GM12878 (cell line): ENCODE results near the gene FAM131B. TPM values are rescaled to one million over a fixed set of nuclear protein-coding genes. Genes with fewer than 3 reads are reported as not detected.

Source experiments
- ATAC-seq: fragments of 200-7000 bp; cut with Tn5 transposase; 3 replicates; pipeline ENCODE4 v1.9.1; 2020; ENCODE audit warnings: mild to moderate bottlenecking, moderate library complexity
- BruUV-seq: library from RNA; stranded (reverse); fragments of 400-500 nt; replicated peaks from 2 replicates; lab custom pipeline; 2021; lab: Mats Ljungman, UMichigan
- CTCF ChIA-PET: fragments of 300-600 bp; sonication (Branson Sonifier 250); formaldehyde crosslinking; extraction: SDS; loops from one replicate; lab custom pipeline; 2021; ENCODE audit warnings: inconsistent platforms; lab: Yijun Ruan, JAX
- POLR2A ChIA-PET: fragments of 350-600 bp; formaldehyde crosslinking; extraction: SDS; loops from one replicate; lab custom pipeline; 2021; ENCODE audit warnings: inconsistent platforms; lab: Charles Lee
- RAD21 ChIA-PET: fragments of 300-600 bp; sonication (Branson Sonifier 250); formaldehyde crosslinking; loops from one replicate; lab custom pipeline; 2023; ENCODE audit warnings: antibody characterized with exemption; ENCODE audit not compliant: unreplicated experiment; lab: Charles Lee
- SMC1A ChIA-PET: fragments of 300-600 bp; sonication (Branson Sonifier 250); formaldehyde crosslinking; loops from one replicate; lab custom pipeline; 2023; ENCODE audit not compliant: unreplicated experiment, uncharacterized antibody; lab: Charles Lee
- DNase-seq: peaks from one replicate; pipeline ENCODE4 v3.0.0-alpha.2; 2011; ENCODE audit warnings: low read depth, low spot score
- FAIRE-seq: peaks from 3 replicates; lab custom pipeline; 2011; peaks lifted over from hg19 to GRCh38; lab: Jason Lieb, UNC
- H2AFZ ChIP-seq: 2 replicates; pipeline ENCODE4 v1.6.0; 2011; ENCODE audit warnings: low read depth, low read length, control low read depth; ENCODE audit not compliant: control insufficient read depth
- H3K27ac ChIP-seq: 2 replicates; pipeline ENCODE4 v1.5.1; 2011; ENCODE audit warnings: control low read depth; ENCODE audit not compliant: control insufficient read depth, insufficient read depth
- H3K27me3 ChIP-seq, 2 experiments: replicated peaks in 1 of 2; 2 replicates each; pipeline versions ENCODE4 v1.6.0 to v1.6.1; 2011; ENCODE audit warnings: low read length in 1 of 2; ENCODE audit not compliant: control insufficient read depth in 2 of 2, insufficient read depth in 2 of 2
- H3K36me3 ChIP-seq, 2 experiments: 2 replicates each; pipeline ENCODE4 v1.5.1; 2011; ENCODE audit warnings: low read length in 1 of 2; ENCODE audit not compliant: control insufficient read depth in 2 of 2, insufficient read depth in 2 of 2
- H3K4me1 ChIP-seq: 2 replicates; pipeline ENCODE4 v1.6.1; 2011; ENCODE audit warnings: mild to moderate bottlenecking, low read length, moderate library complexity, mixed read lengths; ENCODE audit not compliant: control insufficient read depth, insufficient read depth
- H3K4me2 ChIP-seq: 2 replicates; pipeline ENCODE4 v1.6.0; 2011; ENCODE audit warnings: control low read depth; ENCODE audit not compliant: control insufficient read depth, insufficient read depth
- H3K4me3 ChIP-seq: fragments of 200-600 bp; sonication (generic); 2 replicates; pipeline ENCODE4 v1.5.1; 2016
- H3K79me2 ChIP-seq: 2 replicates; pipeline ENCODE4 v1.6.0; 2011; ENCODE audit warnings: low read length; ENCODE audit not compliant: control insufficient read depth, insufficient read depth
- H3K9ac ChIP-seq: 2 replicates; pipeline ENCODE4 v1.8.0; 2011; ENCODE audit warnings: low read length, control low read depth, mixed read lengths; ENCODE audit not compliant: control insufficient read depth, insufficient read depth
- H3K9me3 ChIP-seq: replicated peaks from 3 replicates; pipeline ENCODE4 v1.5.1; 2011; ENCODE audit warnings: mild to moderate bottlenecking, low read length; ENCODE audit not compliant: control insufficient read depth, insufficient read depth
- H4K20me1 ChIP-seq: 2 replicates; pipeline ENCODE4 v1.6.0; 2011; ENCODE audit not compliant: control insufficient read depth, insufficient read depth
- BCL3 ChIP-seq: IDR thresholded peaks from 2 replicates; pipeline ENCODE4 v1.6.1; 2011; ENCODE audit warnings: borderline replicate concordance, low read depth, mild to moderate bottlenecking, moderate library complexity, low read length; ENCODE audit not compliant: insufficient read depth, poor library complexity, severe bottlenecking
- CHD1 ChIP-seq: IDR thresholded peaks from 2 replicates; pipeline ENCODE4 v1.6.1; 2012; ENCODE audit warnings: low read depth, low read length, improper control_type of control experiment
- E2F4 ChIP-seq: IDR thresholded peaks from 2 replicates; pipeline ENCODE4 v1.6.1; 2012; ENCODE audit warnings: low read depth, low read length, improper control_type of control experiment
- IRF3 ChIP-seq: fragments of 450-650 bp; IDR thresholded peaks from 2 replicates; pipeline ENCODE4 v1.6.1; 2014; ENCODE audit warnings: mild to moderate bottlenecking
- KAT2A ChIP-seq: conservative IDR thresholded peaks from 2 replicates; pipeline ENCODE4 v1.6.1; 2011; ENCODE audit warnings: low read depth, low read length; ENCODE audit not compliant: control insufficient read depth
- PKNOX1 ChIP-seq: fragments of 450-650 bp; IDR thresholded peaks from 2 replicates; pipeline ENCODE4 v1.6.1; 2016; ENCODE audit warnings: mild to moderate bottlenecking
- POU2F2 ChIP-seq: IDR thresholded peaks from 3 replicates; pipeline ENCODE4 v1.6.1; 2011; ENCODE audit warnings: low read depth, mild to moderate bottlenecking, low read length, borderline replicate concordance
- REST ChIP-seq: IDR thresholded peaks from 2 replicates; pipeline ENCODE4 v1.6.1; 2012; ENCODE audit warnings: mild to moderate bottlenecking, low read depth, low read length
- SKIL ChIP-seq: fragments of 450-650 bp; IDR thresholded peaks from 2 replicates; pipeline ENCODE4 v1.6.1; 2017; ENCODE audit warnings: mild to moderate bottlenecking, low read depth, inconsistent platforms; ENCODE audit not compliant: poor library complexity, severe bottlenecking
- SRF ChIP-seq, 2 experiments: IDR thresholded peaks; 2 replicates each; pipeline ENCODE4 v1.6.1; 2011; ENCODE audit warnings: low read depth in 2 of 2, low read length in 2 of 2, mild to moderate bottlenecking in 1 of 2, moderate library complexity in 1 of 2
- STAT1 ChIP-seq: fragments of 450-650 bp; conservative IDR thresholded peaks from 2 replicates; pipeline ENCODE4 v1.6.1; 2014; ENCODE audit warnings: antibody characterized with exemption, mild to moderate bottlenecking
- ZNF274 ChIP-seq: IDR thresholded peaks from one replicate; pipeline ENCODE4 v1.8.0; 2011; ENCODE audit not compliant: insufficient read length, insufficient read depth
- ZNF622 ChIP-seq: fragments of 450-650 bp; IDR thresholded peaks from 2 replicates; pipeline ENCODE4 v1.6.1; 2017; ENCODE audit warnings: mild to moderate bottlenecking, inconsistent platforms
- ZSCAN29 ChIP-seq: fragments of 450-650 bp; IDR thresholded peaks from 2 replicates; pipeline ENCODE4 v1.6.1; 2017; ENCODE audit warnings: mild to moderate bottlenecking, moderate library complexity
- WGBS: methylation state at CpG from one replicate; pipeline ENCODE4 v1.1.6; 2016; ENCODE audit warnings: low lambda C conversion rate; ENCODE audit not compliant: insufficient replicate concordance, insufficient coverage; ENCODE audit errors: missing lambda C conversion rate; 5-methylcytosine and 5-hydroxymethylcytosine counted together
- in situ Hi-C: fragments of 300-500 bp; cut with MboI; formaldehyde crosslinking; loops from 9 replicates; pipeline ENCODE4 v1.14.3; 2018; ENCODE audit warnings: mixed read lengths
- intact Hi-C: fragments of 100-400 bp; cut with micrococcal nuclease; formaldehyde crosslinking; loops from one replicate; pipeline ENCODE4 v1.14.2; 2022; ENCODE audit not compliant: unreplicated experiment
- polyA plus RNA-seq, 11 experiments: library from polyadenylated mRNA; depleted of rRNA in 4 of 11; unstranded in 6 of 11; stranded (reverse) in 5 of 11; fragments of >200 nt; fragmentation: Nextera tagmentation in 4 of 11; fragmentation: Illumina TruSeq in 1 of 11; extraction: Ambion mirVana in 4 of 11; extraction: Trizol in 1 of 11; gene quantifications; 1 replicate in 1 of 11; 2 replicates in 10 of 11; pipeline versions ENCODE4 v1.2.1 to v1.2.3, GENCODE V29; 2011 to 2016; ENCODE audit warnings: inconsistent platforms in 2 of 11, missing spikeins in 2 of 11, low read depth in 1 of 11
- total RNA-seq, 4 experiments: library from RNA; depleted of rRNA in 3 of 4; stranded (reverse); fragments of >200 nt in 3 of 4; fragmentation: Illumina TruSeq in 1 of 4; extraction: Trizol in 1 of 4; gene quantifications; 2 replicates each; pipeline versions ENCODE4 v1.2.1 to v1.2.3, GENCODE V29; 2013 to 2021

FAM131B gene
- total and polyA plus RNA-seq, 10 of the 15 experiments (the other 5 are each of a cell fraction or from before 2014, with no cell fraction given) = 0.03 to 0.05 TPM; not detected in 8

- DNase-seq = no peak
- H3K9ac ChIP-seq = no peak overlapping the region
- no peak overlapping the region for H3K4me3 ChIP-seq
- H3K36me3 ChIP-seq = no peaks in the 10 kb centered on the region
- ChIA-PET CTCF (no interaction called here), SMC1A (no interaction called here), POLR2A (no interaction called here), RAD21 (no interaction called here)
- no peak for TF ChIP-seq IRF3
- no peak for TF ChIP-seq SKIL
- no peak for TF ChIP-seq ZSCAN29
- TF ChIP-seq STAT1 = no peak
- no peak for TF ChIP-seq SRF (IDR thresholded peaks at IDR 0.05; ENCODE audit: low read depth in 2 of 2, low read length in 2 of 2)
- no peak for TF ChIP-seq CHD1
- TF ChIP-seq REST = no peak
- TF ChIP-seq KAT2A = no peak
- no peak for TF ChIP-seq ZNF622
- no peak for TF ChIP-seq ZNF274
- TF ChIP-seq BCL3 = no peak
- TF ChIP-seq PKNOX1 = no peak
- no peak for TF ChIP-seq E2F4
- TF ChIP-seq POU2F2 = no peak
- H3K27me3 ChIP-seq = no peaks in the 10 kb centered on the region
- no peak for FAIRE-seq
- ATAC-seq = no peak
- peaks cover 11% of the 10 kb centered on the region; the same call in 1 of the 2 replicates for H3K4me1 ChIP-seq
- no peaks in the 10 kb centered on the region for H4K20me1 ChIP-seq
- BruUV-seq = no TSS peak
- H3K4me2 ChIP-seq = no peak overlapping the region
- H2AFZ ChIP-seq = no peak overlapping the region
- intact Hi-C loops = no loop called here
- H3K27ac ChIP-seq = no peak overlapping the region
- in situ Hi-C loops = no loop called here
- H3K79me2 ChIP-seq = no peaks in the 10 kb centered on the region
- 46% methylated on average over 5 of the region's 5 CpGs for WGBS
- H3K9me3 ChIP-seq = no peaks in the 10 kb centered on the region; the same call in 2 of the 3 replicates
Observed at GRCh38 chr7:143318661-143319060, 43.9 kb downstream of the FAM131B start.
